Tibial nerve (tissue), 4 donors: ENCODE data around the gene RTL1.

ENCODE experiments used
- CTCF ChIP-seq, 5 experiments: fragments of 200-600 bp in 3 of 5; fragments of 450-650 bp in 2 of 5; sonication (generic) in 3 of 5; IDR thresholded peaks; one replicate each; pipeline ENCODE4 v1.5.1; 2016 to 2019; ENCODE audit warnings: antibody characterized with exemption in 5 of 5, mild to moderate bottlenecking in 3 of 5, moderate library complexity in 2 of 5
- EP300 ChIP-seq, 2 donors: sonication (generic); formaldehyde crosslinking; IDR thresholded peaks; one replicate each; pipeline ENCODE4 v1.6.1; 2017; ENCODE audit warnings: antibody characterized with exemption in 2 of 2, mild to moderate bottlenecking in 1 of 2
- POLR2A ChIP-seq, 2 donors: fragments of 450-650 bp; IDR thresholded peaks; one replicate each; pipeline ENCODE4 v1.6.1; 2017; ENCODE audit warnings: antibody characterized with exemption in 2 of 2, mild to moderate bottlenecking in 2 of 2, moderate library complexity in 2 of 2

- TF ChIP-seq CTCF (IDR thresholded peaks at IDR 0.05) = no peak
- TF ChIP-seq POLR2A (IDR thresholded peaks at IDR 0.05) = no peak
- TF ChIP-seq EP300 (IDR thresholded peaks at IDR 0.05) = no peak
Observed at GRCh38 chr14:100875861-100876590, 27.5 kb downstream of the RTL1 start.
